ENCODE measurements around the gene ERICH2.
A peak's percentile ranks its signal among the peaks of the same experiment; 100 is the strongest.

ERICH2 gene

GRCh38 chr2:170762760-170763159, 7.4 kb upstream of the ERICH2 start:
- FAIRE-seq, result no peak

GRCh38 chr2:170763232-170763631, 6.9 kb upstream of the ERICH2 start:
- FAIRE-seq, result no peak

More at GRCh38 chr2:170762760-170763159, 7.4 kb upstream of the ERICH2 start:
- no peak for DNase-seq (ENCODE audit: insufficient read length, low spot score)

GRCh38 chr2:170764880-170765261, 5.3 kb upstream of the ERICH2 start:
- FAIRE-seq, result no peak

More at GRCh38 chr2:170763232-170763631, 6.9 kb upstream of the ERICH2 start:
- DNase-seq (ENCODE audit: insufficient read length, low spot score), result no peak

GRCh38 chr2:170766693-170767092, 3.5 kb upstream of the ERICH2 start:
- DNase-seq (ENCODE audit: insufficient read length, low spot score) (no peak), FAIRE-seq (no peak)

More at GRCh38 chr2:170764880-170765261, 5.3 kb upstream of the ERICH2 start:
- DNase-seq (ENCODE audit: insufficient read length, low spot score), result no peak

- peak; percentile 71 for DNase-seq (ENCODE audit: insufficient read length, low spot score)
- FAIRE-seq, result no peak
Measured at GRCh38 chr2:170770606-170771420, 635 bp downstream of the ERICH2 start.

- FAIRE-seq (no peak), DNase-seq (ENCODE audit: insufficient read length, low spot score) (no peak)
Measured at GRCh38 chr2:170771421-170771937, 1.3 kb downstream of the ERICH2 start.

- FAIRE-seq (no peak), DNase-seq (ENCODE audit: insufficient read length, low spot score) (no peak)
Measured at GRCh38 chr2:170772295-170772694, 2.1 kb downstream of the ERICH2 start.

- DNase-seq (ENCODE audit: insufficient read length, low spot score) (no peak), FAIRE-seq (no peak)
Measured at GRCh38 chr2:170774074-170774473, 3.9 kb downstream of the ERICH2 start.

- FAIRE-seq, result no peak
- no peak for DNase-seq (ENCODE audit: insufficient read length, low spot score)
Measured at GRCh38 chr2:170778900-170779299, 8.7 kb downstream of the ERICH2 start.

- FAIRE-seq, result no peak
- DNase-seq (ENCODE audit: insufficient read length, low spot score), result no peak
Measured at GRCh38 chr2:170779304-170779703, 9.1 kb downstream of the ERICH2 start.

- DNase-seq (ENCODE audit: insufficient read length, low spot score) (no peak), FAIRE-seq (no peak)
Measured at GRCh38 chr2:170782673-170783072, 12.5 kb downstream of the ERICH2 start.

GRCh38 chr2:170783549-170783948, 13.4 kb downstream of the ERICH2 start:
- FAIRE-seq (no peak), DNase-seq (ENCODE audit: insufficient read length, low spot score) (no peak)

- no peak for DNase-seq (ENCODE audit: insufficient read length, low spot score)
Measured at GRCh38 chr2:170798996-170799395, 28.8 kb downstream of the ERICH2 start.

GRCh38 chr2:170806548-170806947, 36.4 kb downstream of the ERICH2 start:
- DNase-seq (ENCODE audit: insufficient read length, low spot score), result no peak
- FAIRE-seq, result no peak

More at GRCh38 chr2:170798996-170799395, 28.8 kb downstream of the ERICH2 start:
- FAIRE-seq, result no peak

- FAIRE-seq (peak; percentile 84), DNase-seq (ENCODE audit: insufficient read length, low spot score) (no peak)
Measured at GRCh38 chr2:170812710-170813600, 42.8 kb downstream of the ERICH2 start.

- DNase-seq (ENCODE audit: insufficient read length, low spot score), result no peak
Measured at GRCh38 chr2:170813611-170814532, 43.7 kb downstream of the ERICH2 start.

GRCh38 chr2:170814533-170815230, 44.5 kb downstream of the ERICH2 start:
- DNase-seq (ENCODE audit: insufficient read length, low spot score), result no peak
- no peak for FAIRE-seq

More at GRCh38 chr2:170813611-170814532, 43.7 kb downstream of the ERICH2 start:
- FAIRE-seq, result no peak

- no peak for DNase-seq (ENCODE audit: insufficient read length, low spot score)
- FAIRE-seq, result no peak
Measured at GRCh38 chr2:170815311-170815710, 45.1 kb downstream of the ERICH2 start.

GRCh38 chr2:170815746-170816503, 45.7 kb downstream of the ERICH2 start:
- peak; percentile 89 for FAIRE-seq
- peak; percentile 65 for DNase-seq (ENCODE audit: insufficient read length, low spot score)

All from GM19239 (cell line).